Stimulated activated CD8-positive, alpha-beta memory T cell treated with anti-CD3 and anti-CD28 coated beads, Interleukin-12 subunit alpha, Interleukin-12 subunit beta, amount 100 ng/mL, for 1 hour (primary cell): Measurements from ENCODE around the gene BRINP2.

Experiments
- DNase-seq: peaks from one replicate; pipeline ENCODE4 v3.0.0-alpha.2; 2020; ENCODE audit warnings: low read depth

Gene BRINP2

DNA sequence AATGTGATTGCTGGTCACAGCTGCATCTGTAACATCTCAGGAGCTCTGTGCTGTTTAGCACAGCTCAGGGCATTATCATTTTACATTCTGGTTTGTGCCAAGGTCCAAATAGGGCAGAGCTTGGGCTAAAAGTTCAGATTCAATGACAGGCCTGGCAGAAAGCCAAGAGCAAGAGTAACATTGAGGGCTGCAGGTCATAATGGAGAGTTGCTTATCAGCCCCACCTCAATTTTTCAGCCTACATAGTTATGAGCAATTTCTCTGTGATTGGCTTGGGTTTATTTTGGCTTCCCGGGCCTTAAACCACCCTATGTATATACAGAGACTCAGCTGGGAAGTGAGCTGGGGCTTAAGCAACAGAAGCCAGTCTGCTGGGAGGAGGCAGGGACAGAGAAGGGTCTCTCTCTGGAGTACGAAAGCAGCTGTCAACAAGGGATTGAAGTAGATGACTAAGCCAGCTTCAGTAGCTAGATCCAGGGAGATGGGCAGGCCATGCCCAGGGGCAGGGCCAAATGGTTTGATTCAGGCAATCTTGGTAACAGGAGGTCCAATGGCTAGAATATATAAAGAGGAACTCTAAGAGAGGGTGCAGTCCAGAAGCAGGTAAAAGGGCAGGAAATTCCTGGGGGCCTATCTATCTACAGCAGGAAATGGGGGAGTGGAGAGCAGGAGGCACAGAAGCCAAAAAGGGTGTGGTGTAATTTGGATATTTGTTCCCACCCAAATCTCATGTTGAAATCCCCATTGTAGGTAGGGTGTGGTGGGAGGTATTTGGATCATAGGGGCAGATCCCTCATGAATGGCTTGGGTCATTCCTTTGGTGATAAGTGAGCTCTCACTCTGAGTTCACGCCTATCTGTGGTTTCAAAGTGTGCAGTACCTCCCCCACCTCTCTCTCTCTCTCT lies 49.0 kb downstream of the BRINP2 start:
- no peak for DNase-seq

DNA sequence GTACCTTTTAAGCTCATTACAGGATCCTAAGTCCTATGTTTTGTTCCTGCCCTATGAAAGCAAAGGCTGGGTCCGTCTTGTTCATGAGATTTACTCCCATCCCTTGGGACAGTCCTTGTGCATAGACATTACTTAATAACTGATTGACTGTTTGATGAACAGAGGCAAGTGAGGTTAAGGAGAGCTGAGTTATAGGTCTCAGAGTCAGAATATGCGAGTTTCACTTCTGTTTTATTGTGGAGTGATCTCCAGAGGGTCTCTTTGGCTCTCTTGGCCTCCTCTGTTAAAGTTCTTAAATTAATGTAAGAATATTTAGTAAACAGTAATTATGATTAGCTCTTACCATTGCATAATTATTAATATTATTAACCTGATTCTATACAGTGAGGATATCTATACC lies 52.6 kb downstream of the BRINP2 start:
- no peak for DNase-seq

DNA sequence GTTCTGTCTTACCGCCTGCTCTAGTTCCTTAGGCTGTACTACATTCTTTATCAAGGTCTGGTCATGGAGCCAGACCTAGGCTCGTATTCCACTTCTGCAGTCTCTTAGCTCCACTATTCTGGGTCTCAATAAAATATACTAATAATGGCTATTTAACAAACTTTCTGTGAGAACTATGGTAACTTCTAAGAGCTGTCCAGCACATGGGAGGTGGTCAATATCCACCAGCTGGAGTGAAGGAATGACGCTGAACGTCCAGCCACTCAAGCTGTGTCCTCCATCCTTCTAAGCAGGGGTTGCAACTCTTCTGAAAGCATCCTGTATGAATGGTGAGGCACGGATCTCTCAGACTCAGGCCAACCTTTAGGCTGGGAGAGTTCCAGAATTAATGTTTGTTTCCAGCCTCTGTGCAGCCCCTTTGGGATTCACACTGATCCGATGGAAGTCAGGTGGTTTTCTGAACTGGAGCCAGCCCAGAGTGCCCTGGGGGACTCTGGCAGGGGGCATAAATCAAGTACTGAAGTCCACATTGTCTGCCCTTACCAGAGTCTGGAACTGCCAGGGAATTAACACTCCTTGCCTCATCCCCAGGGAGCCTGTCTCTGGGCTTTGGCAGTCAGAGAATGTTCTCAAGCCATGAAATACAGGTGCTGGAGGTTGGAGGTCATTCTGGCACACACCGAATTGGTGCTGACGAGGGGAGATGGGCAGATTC lies 57.4 kb downstream of the BRINP2 start:
- DNase-seq = no peak

DNA sequence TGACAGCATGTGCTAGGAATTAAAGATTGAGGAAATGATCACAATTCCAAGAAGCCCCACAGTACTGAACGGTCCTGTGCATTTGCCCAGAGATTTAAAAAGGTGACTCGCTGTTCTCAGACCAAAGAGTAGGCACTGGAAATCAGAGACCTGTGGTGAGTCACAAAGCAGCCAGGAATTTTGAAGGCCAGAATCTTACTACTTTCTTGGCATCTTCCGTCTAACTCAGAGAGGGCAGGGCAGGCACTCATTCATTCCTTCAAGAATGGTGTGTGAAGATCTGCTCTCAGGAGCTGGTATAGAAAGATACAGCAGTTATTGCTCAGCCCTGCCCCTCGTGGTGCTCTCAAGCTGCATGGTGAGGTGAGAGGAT lies 57.9 kb downstream of the BRINP2 start:
- no peak for DNase-seq

DNA sequence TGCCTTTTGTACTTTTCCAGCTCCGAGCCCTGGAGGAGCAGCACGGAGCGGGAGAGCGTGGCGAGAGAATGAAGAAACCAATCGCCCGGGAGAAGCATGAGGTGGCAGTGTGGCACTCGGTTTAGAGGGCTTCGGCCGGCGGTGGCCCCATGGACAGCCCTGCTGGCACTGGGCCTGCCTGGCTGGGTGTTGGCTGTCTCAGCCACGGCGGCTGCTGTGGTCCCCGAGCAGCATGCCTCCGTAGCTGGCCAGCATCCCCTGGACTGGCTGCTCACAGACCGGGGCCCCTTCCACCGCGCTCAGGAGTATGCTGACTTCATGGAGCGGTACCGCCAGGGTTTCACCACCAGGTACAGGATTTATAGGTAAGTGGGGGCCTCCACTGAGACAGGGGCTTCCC lies 59.0 kb downstream of the BRINP2 start:
- no peak for DNase-seq

DNA sequence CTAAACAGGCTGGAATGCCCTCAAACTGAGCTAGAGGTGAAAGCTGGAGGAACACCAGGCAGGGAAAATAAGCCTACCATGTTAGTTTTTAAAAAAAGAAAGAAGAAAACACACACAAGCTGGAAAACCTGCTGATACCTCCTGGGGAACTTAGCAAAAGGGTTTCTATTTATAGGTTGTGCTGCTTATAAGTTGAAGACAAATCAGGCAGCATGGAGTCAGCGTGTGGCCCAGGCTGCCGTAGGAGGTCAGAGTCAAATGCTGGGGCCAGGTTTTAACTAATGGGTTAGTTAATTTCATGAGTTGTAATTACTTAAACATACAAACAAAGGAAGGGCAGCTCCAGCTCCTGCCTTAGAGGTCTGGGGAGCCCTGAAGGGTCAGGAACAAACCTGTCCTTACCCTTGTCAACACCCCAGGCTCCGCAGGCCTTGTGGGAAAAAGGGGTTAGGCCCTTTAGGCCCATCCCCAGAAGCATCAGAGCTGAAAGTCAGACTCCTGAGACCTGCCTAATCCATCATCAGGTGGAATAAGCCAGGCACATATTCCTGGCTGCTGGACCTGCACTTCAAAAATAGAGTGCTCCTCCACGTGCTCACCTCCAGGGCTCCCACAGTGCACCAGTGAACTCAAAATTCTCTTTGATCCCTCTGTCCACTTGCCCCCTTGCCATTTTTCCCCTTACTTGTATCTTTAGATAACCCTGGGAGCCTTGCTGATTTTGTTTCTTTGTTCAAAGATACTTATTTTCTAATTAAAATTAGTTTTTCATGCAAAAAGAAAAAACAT lies 59.7 kb downstream of the BRINP2 start:
- no peak for DNase-seq

DNA sequence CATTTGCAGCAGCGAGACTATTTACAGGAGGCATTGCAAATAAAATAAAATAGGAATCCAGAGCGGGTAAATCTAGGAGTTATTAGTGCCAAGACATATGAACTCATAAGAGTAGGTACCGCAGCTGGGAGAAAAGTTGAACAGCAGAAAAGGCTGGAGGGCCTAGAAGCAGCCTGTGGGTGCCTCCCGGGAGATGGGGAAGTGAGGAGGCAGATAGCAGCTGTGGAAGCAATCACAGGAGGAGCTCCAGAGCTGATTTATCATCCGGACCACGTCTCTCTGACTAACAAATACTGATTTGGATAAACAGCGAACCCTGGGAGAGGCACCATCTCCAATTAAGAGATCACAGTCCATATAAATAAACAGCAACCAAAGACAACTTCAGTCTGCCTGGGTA lies 64.6 kb downstream of the BRINP2 start:
- no peak for DNase-seq

DNA sequence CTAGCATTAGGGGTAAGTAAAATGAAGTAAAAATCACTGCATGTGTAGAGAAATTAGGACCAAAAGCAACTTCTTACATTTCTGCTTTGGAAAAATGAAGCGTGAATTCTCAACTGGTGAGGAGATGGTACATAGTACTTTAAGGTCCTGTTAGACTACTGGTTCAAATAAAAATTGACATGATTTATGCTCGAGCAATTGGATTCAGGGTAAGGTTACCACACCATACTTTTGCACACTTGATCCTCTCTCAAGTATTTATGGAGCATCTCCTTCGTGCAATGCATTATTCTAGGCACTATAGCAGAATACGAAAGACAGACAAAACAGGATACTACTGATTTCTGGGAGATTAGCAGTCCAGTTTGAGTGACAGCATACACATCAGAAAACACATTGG lies 66.2 kb downstream of the BRINP2 start:
- DNase-seq = no peak

DNA sequence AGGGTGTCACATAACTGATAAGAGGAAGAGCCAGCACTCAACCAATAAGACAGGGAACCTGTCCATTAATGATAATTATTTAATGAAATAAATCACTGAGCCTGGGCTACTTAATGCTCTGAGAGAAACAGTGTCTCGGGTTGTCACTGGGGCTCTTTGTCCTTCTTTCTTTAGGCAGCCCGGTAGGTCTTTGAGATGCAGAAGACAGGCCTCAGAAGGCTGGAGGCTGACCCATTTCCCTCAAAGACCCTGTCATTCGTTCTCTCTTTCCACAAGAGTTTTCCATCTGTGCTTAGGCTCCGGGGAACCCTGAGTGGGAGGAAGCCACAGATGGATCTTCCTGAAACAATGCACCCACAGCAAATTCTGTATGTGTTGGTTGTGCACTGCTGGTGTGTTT lies 68.2 kb downstream of the BRINP2 start:
- no peak for DNase-seq

DNA sequence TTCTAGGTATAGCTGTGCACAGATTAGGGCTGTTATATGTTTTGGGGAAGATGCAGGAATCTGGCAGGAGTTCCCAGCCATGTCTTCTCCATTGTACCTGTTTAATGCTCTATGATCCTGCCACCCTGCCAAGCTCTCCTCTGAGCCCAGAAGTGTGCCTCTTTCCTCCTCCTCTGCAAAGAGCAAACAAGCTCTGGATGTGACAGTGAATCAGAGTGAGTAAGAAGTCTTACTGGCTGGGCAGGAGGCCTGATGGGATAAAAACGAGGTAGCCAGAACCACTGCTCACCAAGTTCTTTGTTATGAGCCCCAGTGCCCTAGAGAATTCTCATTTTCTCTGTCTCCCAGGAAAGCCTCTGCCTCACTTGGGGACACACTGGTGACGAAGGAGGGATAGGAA lies 69.0 kb downstream of the BRINP2 start:
- DNase-seq = no peak

DNA sequence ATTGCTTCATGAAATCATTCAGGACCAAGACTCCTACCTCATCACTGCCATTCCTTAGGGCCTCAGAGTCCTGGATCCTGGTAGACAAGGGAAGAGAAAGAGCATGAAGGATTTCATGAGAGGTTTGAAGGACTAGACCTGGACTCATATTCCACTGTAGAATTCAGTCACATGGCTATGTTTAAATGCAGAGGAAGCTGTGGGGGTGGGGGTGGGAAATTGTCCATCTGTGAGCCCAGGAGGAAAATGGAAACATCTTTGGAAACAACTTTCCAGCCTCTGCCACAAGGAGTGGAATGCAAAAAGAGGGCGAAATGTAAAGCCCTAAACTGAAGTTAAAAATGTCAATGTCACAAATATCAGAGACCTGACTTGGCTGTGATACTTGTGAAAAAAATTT lies 73.0 kb downstream of the BRINP2 start:
- no peak for DNase-seq

DNA sequence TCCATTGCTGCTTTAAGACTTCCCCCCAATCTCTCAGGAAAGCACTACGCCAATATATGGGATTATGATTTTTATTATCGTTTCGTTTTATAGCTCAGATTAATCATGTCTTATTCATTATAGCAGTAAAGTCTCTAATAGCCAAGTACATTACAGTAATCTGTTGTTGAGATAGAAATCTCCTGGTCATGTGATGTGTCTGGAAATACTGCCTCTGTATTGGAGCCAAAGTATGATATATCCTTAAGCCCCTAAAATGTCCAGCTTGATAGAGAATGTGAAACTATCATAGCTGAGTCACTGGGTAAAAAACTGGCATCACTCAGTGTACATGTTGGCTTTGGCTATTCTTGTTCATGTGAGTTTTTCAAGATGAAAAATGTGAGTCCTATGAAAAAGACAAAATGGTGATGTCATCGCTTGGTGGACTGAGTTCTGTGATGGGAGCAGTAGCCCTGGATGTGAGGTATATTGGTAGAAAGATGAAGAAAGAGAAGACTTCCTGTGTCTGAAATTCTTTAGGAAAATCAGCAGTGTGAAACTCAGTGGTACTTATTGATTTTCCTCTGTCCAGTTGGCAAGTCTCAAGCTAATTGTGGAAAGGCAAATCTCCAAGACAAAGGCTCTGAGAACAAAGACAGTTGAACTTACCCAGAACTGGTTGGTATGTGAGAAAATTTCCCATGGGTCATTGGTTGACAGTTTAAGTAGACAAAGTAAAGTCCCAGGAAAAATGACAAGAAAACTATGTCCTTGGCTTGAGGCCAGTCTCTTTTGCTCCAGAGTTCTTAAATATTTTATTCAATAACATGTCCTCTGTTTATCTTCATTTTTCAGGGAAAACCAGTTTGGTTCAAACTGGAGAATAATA lies 76.2 kb downstream of the BRINP2 start:
- no peak for DNase-seq

DNA sequence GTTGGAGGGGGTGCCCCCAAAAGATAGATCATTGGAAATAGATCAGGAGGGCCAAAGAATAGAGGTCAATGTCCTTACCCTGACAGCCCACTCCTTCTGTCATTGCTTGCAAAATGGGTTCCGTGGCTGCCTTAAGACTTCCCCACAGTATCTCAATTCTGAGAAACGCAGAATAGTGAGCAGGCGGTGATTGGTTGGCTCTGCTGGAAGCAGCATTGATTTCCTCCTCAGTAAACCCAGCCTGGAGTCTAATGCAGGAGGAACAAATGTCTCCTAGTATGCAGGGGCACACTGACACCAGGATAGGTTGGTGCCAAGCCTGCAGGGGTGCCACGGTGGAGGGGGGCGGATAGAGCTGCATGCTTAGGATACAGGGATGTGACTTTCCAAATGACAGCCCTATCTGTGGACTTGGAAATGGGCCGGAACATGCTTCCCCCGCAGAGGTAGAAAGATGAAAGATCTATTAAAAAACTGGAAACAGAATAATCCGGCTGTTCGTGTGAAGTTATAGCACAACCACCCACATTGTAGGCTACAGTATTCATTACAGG lies 76.9 kb downstream of the BRINP2 start:
- DNase-seq = no peak

DNA sequence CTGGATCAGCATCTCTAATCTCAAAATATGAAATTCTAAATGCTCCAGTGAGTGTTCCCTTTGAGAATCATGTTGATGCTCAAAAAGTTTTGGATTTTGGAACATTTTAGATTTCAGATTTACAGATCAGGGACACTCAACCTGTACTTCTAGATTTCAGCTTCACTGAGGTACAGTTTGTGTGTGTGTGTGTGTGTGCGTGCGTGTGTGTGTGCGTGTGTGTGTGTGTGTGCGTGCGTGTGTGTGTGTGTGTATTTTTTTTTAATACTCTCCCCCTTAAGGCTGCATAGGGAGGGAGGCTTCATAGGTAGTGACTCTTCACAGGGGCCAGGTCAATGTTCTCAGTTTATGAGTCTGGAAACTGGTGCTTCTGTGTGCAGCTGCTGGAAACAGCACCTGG lies 77.5 kb downstream of the BRINP2 start:
- DNase-seq = no peak

DNA sequence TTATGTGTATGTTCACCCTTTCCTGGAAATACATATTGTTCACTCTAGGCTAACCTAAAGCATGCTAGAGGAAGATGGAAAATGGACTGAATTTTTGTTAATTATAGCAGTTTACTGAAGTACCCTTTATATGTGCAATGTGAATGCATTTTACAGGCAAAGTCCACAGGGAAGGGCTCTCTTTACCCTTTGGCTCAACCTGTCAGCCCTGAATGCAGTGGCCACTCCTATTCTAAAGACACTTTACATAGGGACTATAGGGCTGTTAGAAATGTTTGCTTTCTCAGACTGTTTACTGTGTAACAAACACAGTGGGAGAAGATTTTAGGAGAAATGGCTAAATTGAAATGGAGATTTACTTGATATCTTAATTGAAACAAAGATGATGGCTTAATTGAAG lies 78.5 kb downstream of the BRINP2 start:
- DNase-seq = no peak

DNA sequence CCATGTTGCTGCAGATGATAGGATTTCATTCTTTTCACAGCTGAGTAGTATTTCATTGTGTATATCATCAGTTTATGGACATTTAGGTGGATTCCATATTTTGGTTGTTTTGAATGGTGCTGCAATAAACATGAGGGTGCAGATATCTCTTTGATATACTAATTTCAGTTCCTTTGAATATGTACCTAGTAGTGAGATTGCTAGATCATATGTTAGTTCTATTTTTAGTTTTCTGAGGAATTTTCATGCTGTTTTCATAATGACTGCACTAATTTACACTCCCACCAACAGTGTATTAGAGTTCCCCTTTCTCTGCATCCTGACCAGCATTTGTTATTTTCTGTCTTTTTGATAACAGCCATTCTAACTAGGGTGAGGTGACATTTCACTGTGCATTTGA lies 82.1 kb downstream of the BRINP2 start:
- DNase-seq = no peak

DNA sequence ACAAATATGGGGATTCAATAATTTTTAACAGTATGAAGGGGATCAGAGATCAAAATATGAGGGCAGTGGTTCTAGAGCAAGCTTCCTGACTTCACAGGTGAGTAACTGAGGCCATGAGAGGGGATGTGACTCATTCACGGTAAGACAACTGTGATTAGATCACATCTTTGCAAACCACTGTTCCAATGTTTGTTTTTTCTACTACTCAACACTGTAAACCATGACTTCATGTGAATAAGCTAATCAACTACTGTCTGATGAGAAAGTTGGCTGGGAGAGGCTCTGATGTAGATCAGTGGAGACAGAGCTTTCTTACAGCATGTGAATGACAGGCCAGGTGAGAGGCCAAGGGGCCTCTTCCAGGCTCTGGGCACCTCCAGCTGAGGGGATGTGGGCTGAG lies 84.7 kb downstream of the BRINP2 start:
- no peak for DNase-seq

DNA sequence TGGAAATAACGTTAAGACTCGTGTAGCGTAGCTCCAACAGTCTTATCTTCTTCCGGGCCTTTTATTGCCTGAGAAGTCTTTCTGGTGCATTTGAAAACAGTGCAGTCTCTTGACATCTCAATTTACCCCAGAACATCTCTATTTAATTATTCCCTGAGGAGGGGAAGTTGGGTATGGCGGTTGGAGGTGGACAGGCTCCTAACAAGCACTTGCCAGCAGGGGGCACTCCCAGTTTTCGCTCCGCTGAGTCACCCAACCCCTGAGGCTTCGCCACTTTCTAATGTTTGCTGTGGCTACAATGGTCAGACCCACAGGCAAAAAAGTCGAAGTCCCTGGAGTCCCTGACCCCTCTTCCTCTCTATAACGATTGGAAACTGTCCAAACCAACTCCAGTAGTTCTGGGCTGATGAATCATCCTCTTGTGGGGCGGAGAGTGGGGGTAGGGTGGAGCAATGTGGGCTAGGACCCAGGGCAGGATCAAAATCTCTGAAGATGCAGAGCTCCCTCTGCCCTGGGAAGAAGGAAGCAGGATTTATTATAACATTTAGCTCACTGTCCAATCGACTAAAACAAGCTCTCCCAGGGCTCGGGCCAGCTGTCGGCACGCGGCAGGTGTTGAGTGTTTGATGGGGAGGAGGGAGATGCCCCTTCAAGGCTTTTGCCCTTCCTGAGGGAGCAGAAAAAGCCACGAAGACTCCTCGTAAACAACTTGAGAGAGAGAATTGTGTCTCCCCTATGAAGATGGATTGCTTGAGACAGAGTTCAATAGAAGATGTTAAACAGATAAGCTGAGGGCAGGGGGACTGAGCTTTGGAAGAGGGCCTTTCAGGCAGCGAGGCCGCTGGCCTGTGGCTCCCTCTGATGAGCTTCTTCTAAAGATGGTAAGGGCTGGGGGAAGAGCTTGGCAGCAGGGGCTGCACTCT lies 85.7 kb downstream of the BRINP2 start:
- no peak for DNase-seq

DNA sequence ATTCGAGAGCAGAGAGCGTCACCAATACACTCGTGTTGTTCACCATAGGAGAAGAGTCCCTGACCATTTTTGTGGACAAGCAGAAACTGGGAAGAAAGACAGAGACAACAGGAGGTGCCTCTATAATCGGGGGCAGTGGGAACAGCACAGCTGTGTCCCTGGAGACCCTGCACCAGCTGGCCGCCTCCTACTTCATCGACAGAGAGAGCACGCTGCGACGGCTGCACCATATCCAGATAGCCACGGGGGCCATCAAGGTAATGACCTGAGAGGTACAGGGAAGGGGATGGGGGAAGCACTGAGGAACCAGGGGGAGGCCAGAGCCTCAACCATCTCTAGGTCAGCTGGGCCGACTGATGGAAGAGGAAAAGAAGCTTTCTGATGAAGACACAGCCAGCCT lies 86.4 kb downstream of the BRINP2 start:
- no peak for DNase-seq

DNA sequence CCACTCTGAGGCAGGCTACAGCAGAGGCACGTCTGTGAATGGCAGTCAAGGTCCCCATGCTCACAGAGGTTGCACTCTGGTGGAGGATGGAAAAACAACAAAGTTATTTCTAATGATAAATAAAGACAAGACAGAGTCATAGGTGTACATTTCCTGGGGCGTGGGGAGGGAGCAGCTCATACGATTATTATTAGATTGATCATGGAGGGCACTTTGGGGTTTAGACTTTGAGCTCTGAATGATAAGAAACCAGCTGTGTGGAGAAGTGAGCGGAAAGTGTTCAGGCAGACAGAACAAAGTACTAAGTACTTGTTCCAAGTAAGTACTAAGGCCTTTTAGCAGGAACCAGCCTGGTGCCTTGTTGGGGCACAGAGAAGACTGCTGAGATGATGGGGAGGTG lies 86.8 kb downstream of the BRINP2 start:
- no peak for DNase-seq
